Epidermal melanocyte (primary cell): ENCODE data around the gene STAT5B.

Experiments
- DNase-seq: peaks from one replicate; pipeline ENCODE4 v3.0.0; 2011; ENCODE audit warnings: low spot score; ENCODE audit not compliant: insufficient read length

The STAT5B gene

GRCh38 chr17:42180922-42181850 lies 95.0 kb downstream of the STAT5B start, which contains the start of gene KCNH4:
TSS of gene KCNH4 (minus strand) at chr17:42181142. CDS start at chr17:42180945, 197 bp downstream.
- DNase-seq, result peak; percentile 41

GRCh38 chr17:42180411-42180921 lies 95.7 kb downstream of the STAT5B start:
- DNase-seq, result no peak

GRCh38 chr17:42179911-42180410 lies 96.2 kb downstream of the STAT5B start:
- DNase-seq, result peak; percentile 69

- DNase-seq, result no peak
Observed at GRCh38 chr17:42179335-42179734, 96.9 kb downstream of the STAT5B start.

- no peak for DNase-seq
Observed at GRCh38 chr17:42178817-42179216, 97.4 kb downstream of the STAT5B start.

GRCh38 chr17:42177684-42178083 lies 98.5 kb downstream of the STAT5B start:
- no peak for DNase-seq

GRCh38 chr17:42174126-42174783 lies 101.9 kb downstream of the STAT5B start:
- DNase-seq, result no peak

- no peak for DNase-seq
Observed at GRCh38 chr17:42171831-42172230, 104.4 kb downstream of the STAT5B start.

- no peak for DNase-seq
Observed at GRCh38 chr17:42169351-42169750, 106.8 kb downstream of the STAT5B start.

- no peak for DNase-seq
Observed at GRCh38 chr17:42167807-42168206, 108.4 kb downstream of the STAT5B start.

GRCh38 chr17:42166196-42166763 lies 109.9 kb downstream of the STAT5B start:
- DNase-seq, result no peak

- no peak for DNase-seq
Observed at GRCh38 chr17:42165751-42166150, 110.4 kb downstream of the STAT5B start.

- no peak for DNase-seq
Observed at GRCh38 chr17:42163696-42164407, 112.3 kb downstream of the STAT5B start.

GRCh38 chr17:42163113-42163512 lies 113.1 kb downstream of the STAT5B start:
- no peak for DNase-seq

GRCh38 chr17:42160531-42160910 lies 115.7 kb downstream of the STAT5B start:
- DNase-seq, result no peak

- no peak for DNase-seq
Observed at GRCh38 chr17:42159796-42160530, 116.2 kb downstream of the STAT5B start.

- DNase-seq, result no peak
Observed at GRCh38 chr17:42155614-42156045, 120.6 kb downstream of the STAT5B start.

GRCh38 chr17:42153919-42154742 lies 122.1 kb downstream of the STAT5B start:
- no peak for DNase-seq
